GM18867 (cell line): ENCODE data around the gene CFHR2.

Experiments
- ATAC-seq: cut with Tn5 transposase; IDR thresholded peaks from one replicate; pipeline ENCODE4 v1.9.1; 2021; ENCODE audit warnings: mild to moderate bottlenecking, moderate library complexity; ENCODE audit not compliant: unreplicated experiment

Gene CFHR2

DNA sequence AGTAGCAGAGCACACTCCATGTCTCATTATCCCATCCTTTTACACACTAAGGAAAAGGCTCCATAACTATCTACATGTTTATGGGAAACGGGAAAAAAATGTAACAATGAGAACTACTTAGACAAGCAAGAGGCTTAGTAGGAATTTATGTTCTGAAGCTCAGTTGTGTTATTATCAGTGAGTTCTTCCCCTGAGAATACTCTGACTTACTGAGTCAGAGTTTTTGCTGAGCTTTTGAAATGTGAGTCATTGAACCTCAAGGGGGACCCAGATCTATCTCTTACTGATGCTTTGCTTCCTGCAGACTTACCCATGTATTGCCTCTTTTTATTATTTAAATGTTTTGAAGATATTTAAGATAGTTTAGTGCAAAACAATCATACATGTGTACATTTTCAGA, 53.9 kb downstream of the CFHR2 start:
- no peak for ATAC-seq

DNA sequence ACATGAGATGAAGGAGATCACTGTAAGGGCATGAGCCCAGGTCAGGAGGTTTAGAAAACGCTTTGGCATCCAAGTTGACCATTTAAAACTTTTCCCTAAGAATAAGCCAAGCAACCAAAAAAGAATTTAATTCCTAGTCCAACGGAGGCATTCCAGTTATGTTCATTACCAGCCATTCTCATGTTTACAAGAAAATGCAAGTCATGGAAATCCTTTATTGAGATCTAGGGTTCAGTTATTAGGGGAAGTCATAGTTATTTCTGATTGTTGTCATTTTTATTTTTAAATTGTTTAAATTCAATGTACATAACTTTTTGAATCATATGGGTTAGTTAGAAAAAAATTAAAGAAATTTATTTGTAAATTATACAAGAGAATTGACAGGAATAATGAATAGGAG, 58.3 kb downstream of the CFHR2 start:
- no peak for ATAC-seq

DNA sequence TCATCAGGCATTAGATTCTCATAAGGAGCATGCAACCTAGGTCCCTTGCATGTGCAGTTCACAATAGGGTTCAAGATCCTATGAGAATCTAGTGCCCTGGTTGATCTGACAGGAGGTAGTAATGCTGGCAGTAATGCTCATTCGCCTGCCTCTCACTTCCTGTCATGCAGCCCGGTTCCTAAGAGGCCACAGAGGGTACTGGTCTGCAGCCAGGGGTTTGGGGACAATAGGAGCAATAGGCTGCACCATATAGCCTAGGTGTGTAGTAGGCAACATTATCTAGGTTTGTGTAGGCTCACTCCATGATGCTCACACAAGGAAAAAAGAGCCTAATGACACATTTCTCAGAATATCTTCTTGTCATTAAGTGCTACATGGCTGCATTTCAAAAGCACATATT, 59.6 kb downstream of the CFHR2 start:
- no peak for ATAC-seq

DNA sequence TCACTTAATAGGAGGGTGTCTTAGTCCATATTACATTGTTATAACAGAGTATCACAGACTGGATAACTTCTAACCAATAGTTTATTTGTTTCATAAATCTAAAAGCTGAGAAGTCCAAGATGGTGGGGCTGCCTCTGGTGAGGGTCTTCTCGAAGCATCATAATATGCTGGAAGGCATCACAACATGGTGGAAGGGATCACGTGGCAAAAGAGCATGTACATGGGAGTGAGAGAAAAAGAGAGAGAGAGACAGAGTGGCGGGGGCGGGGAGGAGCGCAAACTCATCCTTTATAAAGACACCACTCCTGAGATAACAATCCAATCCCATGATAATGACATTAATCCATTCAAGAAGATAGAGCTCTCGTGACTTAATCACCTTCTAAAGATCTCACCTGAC, 65.3 kb downstream of the CFHR2 start:
- no peak for ATAC-seq
